SK-MEL-5 (cell line): ENCODE data around the gene CAMK1. TPM values are rescaled to one million over a fixed set of nuclear protein-coding genes. Genes with fewer than 3 reads are reported as not detected.

ENCODE experiments used
- DNase-seq: peaks from one replicate; pipeline ENCODE4 v3.0.0-alpha.2; 2016; ENCODE audit warnings: low read depth, low spot score
- in situ Hi-C: cut with HindIII; loops from 2 replicates; pipeline ENCODE4 v1.10.0; 2016; ENCODE audit warnings: low sequenced_read_pairs, high pct_unique_total_duplicates, low pct_unique_long_range_greater_than_20kb
- polyA plus RNA-seq, 2 experiments: library from polyadenylated mRNA; depleted of rRNA; stranded (reverse); fragments of >200 nt; gene quantifications; 2 replicates each; pipeline ENCODE4 v1.2.3, GENCODE V29; 2015
- total RNA-seq: library from RNA; depleted of rRNA; stranded (reverse); fragments of >200 nt; shearing (Covaris generic); gene quantifications from 2 replicates; pipeline ENCODE4 v1.2.3, GENCODE V29; 2014; rRNA removed

The CAMK1 gene
- total RNA-seq: 0.19 and 0.32 TPM in 2 replicates
- 0.10 and 1.1 TPM in 2 replicates for polyA plus RNA-seq (2015; cell fraction: cytosol; rRNA removed)
- 0.67 and 0.68 TPM in 2 replicates for polyA plus RNA-seq (2015; cell fraction: nucleus; rRNA removed)

- no peak for DNase-seq
- in situ Hi-C loops: no loop called here
Observed at GRCh38 chr3:9769426-9770275, at the start of gene CAMK1. TSS of gene CAMK1 (minus strand) at chr3:9769947. CDS start at chr3:9767749, 2,198 bp downstream.

- in situ Hi-C loops: loop anchor here (25.0 kb wide), 1 partner anchor 144 kb away; the partner anchor contains the start of gene PRRT3
- no peak for DNase-seq
Observed at GRCh38 chr3:9818666-9819335, 49.1 kb upstream of the CAMK1 start.

GRCh38 chr3:9817436-9817835, 47.7 kb upstream of the CAMK1 start:
- no peak for DNase-seq

GRCh38 chr3:9815986-9816385, 46.2 kb upstream of the CAMK1 start:
- in situ Hi-C loops: loop anchor here (25.0 kb wide), 1 partner anchor 146 kb away; the partner anchor contains the start of gene PRRT3

More at GRCh38 chr3:9817436-9817835, 47.7 kb upstream of the CAMK1 start:
- in situ Hi-C loops: loop anchor here (25.0 kb wide), 1 partner anchor 145 kb away; the partner anchor contains the start of gene PRRT3

GRCh38 chr3:9812870-9813483, 43.2 kb upstream of the CAMK1 start:
- no peak for DNase-seq
- in situ Hi-C loops: loop anchor here (25.0 kb wide), 1 partner anchor 149 kb away; the partner anchor contains the start of gene PRRT3

More at GRCh38 chr3:9815986-9816385, 46.2 kb upstream of the CAMK1 start:
- DNase-seq: no peak

GRCh38 chr3:9810846-9811245, 41.1 kb upstream of the CAMK1 start:
- in situ Hi-C loops: loop anchor here (25.0 kb wide), 1 partner anchor 151 kb away; the partner anchor contains the start of gene PRRT3
- DNase-seq: no peak

GRCh38 chr3:9810433-9810770, 40.7 kb upstream of the CAMK1 start:
- no peak for DNase-seq
- in situ Hi-C loops: loop anchor here (25.0 kb wide), 1 partner anchor 152 kb away; the partner anchor contains the start of gene PRRT3

- in situ Hi-C loops: loop anchor here (25.0 kb wide), 1 partner anchor 152 kb away; the partner anchor contains the start of gene PRRT3
- peak; percentile 58 for DNase-seq
Observed at GRCh38 chr3:9809615-9810432, 40.1 kb upstream of the CAMK1 start, which contains the start of gene TTLL3. TSS of gene TTLL3 (plus strand) at chr3:9810262. CDS start at chr3:9810662, 400 bp downstream.

GRCh38 chr3:9809239-9809614, 39.5 kb upstream of the CAMK1 start:
- in situ Hi-C loops: loop anchor here (25.0 kb wide), 1 partner anchor 153 kb away; the partner anchor contains the start of gene PRRT3
- no peak for DNase-seq

GRCh38 chr3:9808345-9809037, 38.7 kb upstream of the CAMK1 start:
- peak; percentile 54 for DNase-seq
- in situ Hi-C loops: loop anchor here (25.0 kb wide), 1 partner anchor 154 kb away; the partner anchor contains the start of gene PRRT3

GRCh38 chr3:9807981-9808344, 38.2 kb upstream of the CAMK1 start:
- no peak for DNase-seq
- in situ Hi-C loops: loop anchor here (25.0 kb wide), 1 partner anchor 154 kb away; the partner anchor contains the start of gene PRRT3

- DNase-seq: no peak
- in situ Hi-C loops: loop anchor here (25.0 kb wide), 1 partner anchor 155 kb away; the partner anchor contains the start of gene PRRT3
Observed at GRCh38 chr3:9806688-9807589, 37.2 kb upstream of the CAMK1 start.

- in situ Hi-C loops: loop anchor here (25.0 kb wide), 1 partner anchor 156 kb away; the partner anchor contains the start of gene PRRT3
- no peak for DNase-seq
Observed at GRCh38 chr3:9806137-9806536, 36.4 kb upstream of the CAMK1 start.

GRCh38 chr3:9804996-9805395, 35.2 kb upstream of the CAMK1 start:
- in situ Hi-C loops: loop anchor here (25.0 kb wide), 1 partner anchor 157 kb away; the partner anchor contains the start of gene PRRT3
- DNase-seq: no peak

GRCh38 chr3:9803494-9803893, 33.7 kb upstream of the CAMK1 start:
- DNase-seq: no peak
- in situ Hi-C loops: loop anchor here (25.0 kb wide), 1 partner anchor 159 kb away; the partner anchor contains the start of gene PRRT3
